ENCODE measurements around the gene PLXNA1.
A peak's percentile ranks its signal among the peaks of the same experiment; 100 is the strongest.

PLXNA1 gene

DNA sequence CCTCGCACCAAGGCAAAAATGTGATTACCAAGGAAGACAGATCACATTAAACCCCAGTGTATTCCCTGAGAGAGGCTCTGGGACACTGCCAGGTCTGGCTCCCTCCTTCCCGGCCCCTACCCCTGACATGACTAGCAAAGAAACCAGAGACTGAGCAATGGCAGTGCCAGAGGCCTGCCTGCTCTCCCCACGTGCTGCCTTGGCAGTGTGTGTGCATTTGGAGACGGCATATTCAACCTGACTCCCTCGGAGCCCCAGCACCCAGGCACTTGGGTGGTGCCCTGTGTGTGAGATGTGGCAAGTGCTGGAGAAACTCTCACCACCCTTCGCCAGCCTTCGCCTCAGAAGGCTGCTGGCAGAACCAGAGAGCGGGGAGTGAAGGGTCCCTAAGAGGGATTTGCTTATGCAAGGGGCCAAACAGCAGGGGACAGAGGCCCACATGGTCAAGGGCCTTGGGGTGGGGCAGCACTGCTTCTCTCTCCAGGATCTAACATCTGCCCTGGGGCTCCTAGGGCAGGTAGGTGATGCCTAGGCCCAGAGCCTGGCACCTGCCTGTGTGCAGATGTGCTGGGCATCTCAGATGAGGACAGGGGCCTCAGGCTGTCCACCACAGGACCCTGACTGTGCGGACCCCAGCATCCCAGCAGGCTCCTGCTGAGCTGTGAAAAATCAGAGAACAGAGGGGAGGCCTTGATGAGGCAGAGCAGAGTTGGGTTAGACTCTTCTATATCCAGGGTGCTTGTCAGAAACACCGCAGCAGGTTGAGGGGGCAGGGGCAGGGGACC is 23.6 kb upstream of the PLXNA1 start:
- FAIRE-seq (no peak), DNase-seq (ENCODE audit: insufficient read length, low spot score) (no peak)
- no peak for TF ChIP-seq POLR2A (IDR thresholded peaks at IDR 0.05; ENCODE audit: low read depth, low read length)
- TF ChIP-seq SPI1 (IDR thresholded peaks at IDR 0.05; ENCODE audit: low read depth, low read length): no peak
- TF ChIP-seq POU2F2 (IDR thresholded peaks at IDR 0.05; ENCODE audit: low read depth, low read length): no peak
- TF ChIP-seq TAF1 (IDR thresholded peaks at IDR 0.05; ENCODE audit: low read depth, low read length): no peak
- TF ChIP-seq POLR2AphosphoS5 (IDR thresholded peaks at IDR 0.05; ENCODE audit: low read depth, low read length): no peak
- no peak for TF ChIP-seq PAX5 (IDR thresholded peaks at IDR 0.05; ENCODE audit: insufficient read depth, low read length, severe bottlenecking)

DNA sequence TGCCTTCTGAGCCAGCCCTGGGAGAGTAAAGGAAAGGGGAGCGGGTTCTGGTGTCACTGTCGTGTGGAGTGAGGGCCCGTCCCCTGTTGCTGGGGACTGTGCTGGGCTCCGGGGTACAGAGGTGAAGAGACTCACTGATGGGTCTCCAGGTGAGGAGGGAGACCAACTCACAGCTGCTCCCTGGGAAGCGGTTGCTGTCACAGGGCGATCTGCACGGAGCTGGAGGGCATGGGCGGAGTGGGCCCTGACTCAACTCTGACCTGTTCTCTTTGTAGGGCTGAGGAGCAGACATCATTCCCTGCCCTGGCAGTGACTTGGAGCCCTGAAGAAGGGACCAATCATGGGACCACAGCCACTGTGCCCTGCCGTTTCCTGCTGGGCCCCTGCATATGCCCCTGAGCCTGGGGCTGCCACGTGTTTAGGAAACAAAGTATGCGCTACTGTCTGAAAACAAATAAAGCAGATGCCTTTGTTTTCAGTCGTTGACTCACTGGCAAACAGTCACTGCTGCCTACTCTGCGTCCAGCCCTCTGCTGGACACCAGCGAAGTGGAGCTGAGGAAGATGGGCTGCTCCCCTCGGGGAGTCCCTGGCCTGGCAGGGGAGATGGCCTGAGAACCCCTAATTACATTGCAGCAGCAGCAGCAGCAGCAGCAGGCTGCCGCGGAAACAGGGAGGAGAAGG is 22.9 kb upstream of the PLXNA1 start:
- DNase-seq (ENCODE audit: insufficient read length, low spot score) (no peak), FAIRE-seq (no peak)
- TF ChIP-seq POU2F2 (IDR thresholded peaks at IDR 0.05; ENCODE audit: low read depth, low read length): no peak
- TF ChIP-seq PAX5 (IDR thresholded peaks at IDR 0.05; ENCODE audit: insufficient read depth, low read length, severe bottlenecking): no peak
- no peak for TF ChIP-seq POLR2A (IDR thresholded peaks at IDR 0.05; ENCODE audit: low read depth, low read length)
- TF ChIP-seq SPI1 (IDR thresholded peaks at IDR 0.05; ENCODE audit: low read depth, low read length): no peak
- TF ChIP-seq TAF1 (IDR thresholded peaks at IDR 0.05; ENCODE audit: low read depth, low read length): no peak
- no peak for TF ChIP-seq POLR2AphosphoS5 (IDR thresholded peaks at IDR 0.05; ENCODE audit: low read depth, low read length)

DNA sequence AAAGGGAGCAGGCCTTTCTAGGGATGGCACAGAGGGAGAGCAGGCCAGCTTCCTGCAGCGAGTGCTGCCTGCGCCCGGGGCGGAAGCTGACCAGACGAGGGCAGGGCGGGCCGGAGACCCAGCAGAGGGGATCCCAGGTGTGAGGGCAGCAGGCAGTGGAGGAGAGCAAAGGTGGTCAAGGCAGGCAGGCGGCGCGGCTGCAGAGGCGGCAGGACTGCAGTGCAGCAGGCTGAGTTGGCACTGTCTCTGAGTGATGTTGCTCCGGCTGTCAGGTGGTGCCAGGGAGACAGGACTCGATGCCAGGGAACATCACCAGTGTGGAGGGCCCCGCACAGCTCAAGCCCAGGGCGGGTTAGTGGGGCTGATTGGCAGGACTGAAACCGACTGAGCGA is 22.3 kb upstream of the PLXNA1 start:
- no peak for FAIRE-seq
- no peak for DNase-seq (ENCODE audit: insufficient read length, low spot score)
- TF ChIP-seq SPI1 (IDR thresholded peaks at IDR 0.05; ENCODE audit: low read depth, low read length) (no peak), PAX5 (IDR thresholded peaks at IDR 0.05; ENCODE audit: insufficient read depth, low read length, severe bottlenecking) (no peak), TAF1 (IDR thresholded peaks at IDR 0.05; ENCODE audit: low read depth, low read length) (no peak), POU2F2 (IDR thresholded peaks at IDR 0.05; ENCODE audit: low read depth, low read length) (no peak), POLR2AphosphoS5 (IDR thresholded peaks at IDR 0.05; ENCODE audit: low read depth, low read length) (no peak), POLR2A (IDR thresholded peaks at IDR 0.05; ENCODE audit: low read depth, low read length) (no peak)

DNA sequence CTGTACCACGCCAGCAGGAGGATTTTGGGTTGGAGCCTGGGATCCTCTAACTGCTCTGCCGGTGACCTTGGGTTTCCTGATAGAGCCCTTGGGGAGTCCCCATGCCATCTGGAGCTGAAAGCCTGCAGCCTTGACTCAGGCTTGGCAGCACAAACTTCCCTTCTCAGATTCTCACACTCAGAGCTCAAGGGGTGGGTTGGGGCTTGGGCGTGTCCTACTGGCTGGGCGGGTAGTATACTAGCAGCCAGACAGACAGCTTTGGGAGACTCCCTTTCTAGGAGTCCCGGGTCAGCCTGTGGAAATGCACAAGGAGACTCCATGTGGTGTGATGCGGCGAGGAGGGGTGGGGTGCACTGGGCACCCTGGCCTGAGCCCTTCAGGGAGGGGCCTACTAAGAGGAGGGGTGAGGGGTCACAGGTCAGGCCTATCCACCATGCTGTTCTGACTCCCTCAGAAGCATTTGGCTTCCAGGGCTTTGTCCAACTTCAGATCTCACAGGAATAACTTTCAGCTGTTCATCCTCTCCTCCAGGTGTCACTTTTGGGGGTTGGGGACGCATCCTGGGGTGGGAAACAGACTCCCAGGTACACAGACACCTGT is 21.6 kb upstream of the PLXNA1 start:
- TF ChIP-seq POLR2AphosphoS5 (IDR thresholded peaks at IDR 0.05; ENCODE audit: low read depth, low read length): no peak
- DNase-seq (ENCODE audit: insufficient read length, low spot score) (peak; percentile 47), FAIRE-seq (peak; percentile 71)

DNA sequence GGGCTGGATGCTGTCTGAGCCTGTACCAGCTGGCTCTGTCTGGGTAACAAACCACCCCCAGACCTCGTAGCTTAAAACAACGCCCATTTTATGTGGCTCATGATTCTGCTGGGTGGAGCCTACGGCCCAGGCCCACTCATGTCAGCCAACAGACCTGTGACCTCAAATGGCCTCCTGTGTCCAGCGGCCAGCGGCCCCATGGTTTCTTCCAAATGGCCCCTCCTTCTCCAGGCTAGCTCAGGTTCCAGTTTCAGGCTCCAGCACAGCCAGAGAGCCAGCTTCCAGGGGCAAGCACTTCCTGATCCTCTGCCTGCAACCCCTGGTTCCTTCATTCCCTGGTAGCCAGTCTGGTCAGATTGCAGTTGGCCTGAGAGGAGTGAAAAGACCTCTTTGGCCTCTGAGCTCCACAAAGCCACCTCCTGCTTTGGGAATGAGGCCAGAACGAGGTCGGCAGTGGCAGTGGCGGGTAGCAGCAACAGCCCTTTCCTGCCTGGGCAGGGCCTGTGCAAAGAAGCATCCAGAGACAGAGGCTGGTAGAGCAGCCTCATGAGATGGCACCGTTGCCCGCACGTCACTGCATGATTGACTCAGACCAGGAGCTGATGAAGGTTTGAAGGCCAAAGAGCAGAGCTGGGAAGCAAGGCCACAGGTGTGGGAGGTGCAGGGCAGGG is 21.0 kb upstream of the PLXNA1 start:
- FAIRE-seq: no peak
- TF ChIP-seq PAX5 (IDR thresholded peaks at IDR 0.05; ENCODE audit: insufficient read depth, low read length, severe bottlenecking) (no peak), POU2F2 (IDR thresholded peaks at IDR 0.05; ENCODE audit: low read depth, low read length) (no peak), TAF1 (IDR thresholded peaks at IDR 0.05; ENCODE audit: low read depth, low read length) (no peak), SPI1 (IDR thresholded peaks at IDR 0.05; ENCODE audit: low read depth, low read length) (no peak), POLR2AphosphoS5 (IDR thresholded peaks at IDR 0.05; ENCODE audit: low read depth, low read length) (no peak), POLR2A (IDR thresholded peaks at IDR 0.05; ENCODE audit: low read depth, low read length) (no peak)
- no peak for DNase-seq (ENCODE audit: insufficient read length, low spot score)

DNA sequence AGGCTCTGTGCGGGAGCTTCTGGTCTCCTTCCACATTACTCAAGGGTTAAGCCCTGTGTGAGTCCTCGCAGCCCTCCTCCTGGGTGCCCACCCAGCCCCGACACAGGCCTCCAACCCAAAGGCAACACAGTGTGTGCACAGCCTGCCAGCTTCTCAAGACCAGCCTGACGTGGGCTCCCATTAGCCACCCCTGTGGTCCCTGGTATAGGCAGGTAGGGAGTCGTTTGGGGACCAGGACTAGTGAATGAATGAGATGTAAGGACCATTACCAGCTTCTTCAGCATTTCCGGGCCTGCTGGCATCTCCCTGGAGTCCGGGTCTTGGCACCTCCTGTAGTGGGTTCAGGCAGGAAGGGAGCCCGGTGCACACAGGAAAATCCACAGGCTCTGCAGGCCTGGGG is 20.2 kb upstream of the PLXNA1 start:
- FAIRE-seq (no peak), DNase-seq (ENCODE audit: insufficient read length, low spot score) (no peak)
- TF ChIP-seq PAX5 (IDR thresholded peaks at IDR 0.05; ENCODE audit: insufficient read depth, low read length, severe bottlenecking) (no peak), POU2F2 (IDR thresholded peaks at IDR 0.05; ENCODE audit: low read depth, low read length) (no peak), POLR2AphosphoS5 (IDR thresholded peaks at IDR 0.05; ENCODE audit: low read depth, low read length) (no peak), SPI1 (IDR thresholded peaks at IDR 0.05; ENCODE audit: low read depth, low read length) (no peak), POLR2A (IDR thresholded peaks at IDR 0.05; ENCODE audit: low read depth, low read length) (no peak), TAF1 (IDR thresholded peaks at IDR 0.05; ENCODE audit: low read depth, low read length) (no peak)

DNA sequence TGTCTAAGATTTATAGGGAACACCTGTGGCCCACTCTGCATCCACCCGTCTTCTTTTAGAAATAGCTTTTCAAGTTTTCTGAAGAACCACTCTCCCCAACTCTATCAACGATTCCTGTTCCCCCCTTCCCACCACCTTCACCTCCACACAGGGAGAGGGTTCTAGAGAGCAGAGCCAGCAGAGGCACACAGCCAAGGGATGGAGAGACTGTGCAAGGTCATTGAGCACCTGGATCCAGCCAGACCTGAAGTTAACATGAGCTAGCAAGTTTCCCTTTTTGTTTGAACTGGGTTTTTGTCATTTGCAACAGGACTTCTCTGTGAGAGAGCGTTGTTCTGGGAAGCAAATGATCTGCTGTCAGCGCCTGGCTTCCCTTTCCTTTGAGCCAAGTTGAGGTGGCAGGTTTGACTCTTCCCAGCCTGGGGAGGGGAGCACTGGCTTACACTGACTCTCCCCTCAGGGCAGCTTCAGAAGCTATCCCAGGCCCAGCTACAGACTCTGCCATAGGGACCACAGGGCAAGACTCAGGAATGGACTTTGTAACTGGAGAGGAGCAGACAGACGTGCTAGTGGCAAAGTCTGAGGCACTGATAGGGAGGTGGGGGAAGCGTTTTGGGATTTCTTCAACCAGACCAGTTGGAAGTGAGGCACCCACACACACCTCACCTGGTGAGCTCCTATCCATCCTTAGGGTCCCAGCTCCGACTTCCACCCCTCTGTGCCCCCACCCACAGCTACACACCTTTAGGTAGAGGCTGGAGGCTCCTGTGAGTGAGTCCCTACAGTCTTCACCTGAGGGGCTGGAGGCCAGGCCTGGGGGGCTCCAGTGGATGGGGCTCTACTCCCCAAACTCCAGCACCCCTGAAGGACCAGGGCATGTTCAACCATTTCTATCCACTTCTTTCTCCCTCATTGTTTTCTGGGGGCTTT is 19.4 kb upstream of the PLXNA1 start:
- TF ChIP-seq PAX5 (IDR thresholded peaks at IDR 0.05; ENCODE audit: insufficient read depth, low read length, severe bottlenecking) (no peak), TAF1 (IDR thresholded peaks at IDR 0.05; ENCODE audit: low read depth, low read length) (no peak), POLR2AphosphoS5 (IDR thresholded peaks at IDR 0.05; ENCODE audit: low read depth, low read length) (no peak), POU2F2 (IDR thresholded peaks at IDR 0.05; ENCODE audit: low read depth, low read length) (no peak), POLR2A (IDR thresholded peaks at IDR 0.05; ENCODE audit: low read depth, low read length) (no peak), SPI1 (IDR thresholded peaks at IDR 0.05; ENCODE audit: low read depth, low read length) (no peak)
- no peak for DNase-seq (ENCODE audit: insufficient read length, low spot score)
- no peak for FAIRE-seq

DNA sequence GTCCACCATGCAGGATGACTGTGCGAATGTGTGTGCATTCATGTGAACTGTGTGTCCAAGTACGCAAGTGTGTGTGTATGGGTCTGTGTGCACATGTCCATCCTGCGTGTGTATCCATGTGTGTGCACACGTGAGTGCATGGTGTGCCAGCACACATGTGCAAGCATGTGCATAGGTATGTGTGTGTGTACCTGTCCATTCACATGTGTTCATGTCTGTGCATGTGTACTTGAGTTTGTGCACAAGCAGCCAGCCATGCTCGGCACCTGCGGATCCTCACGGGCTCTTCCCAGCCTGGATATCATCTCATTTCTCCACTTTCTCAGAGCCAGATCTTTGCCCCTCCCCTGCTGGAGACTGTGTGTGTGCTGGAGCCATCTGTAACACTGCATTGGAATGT is 18.7 kb upstream of the PLXNA1 start:
- no peak for DNase-seq (ENCODE audit: insufficient read length, low spot score)
- no peak for TF ChIP-seq TAF1 (IDR thresholded peaks at IDR 0.05; ENCODE audit: low read depth, low read length)
- no peak for TF ChIP-seq POU2F2 (IDR thresholded peaks at IDR 0.05; ENCODE audit: low read depth, low read length)
- TF ChIP-seq SPI1 (IDR thresholded peaks at IDR 0.05; ENCODE audit: low read depth, low read length): no peak
- no peak for TF ChIP-seq POLR2A (IDR thresholded peaks at IDR 0.05; ENCODE audit: low read depth, low read length)
- TF ChIP-seq PAX5 (IDR thresholded peaks at IDR 0.05; ENCODE audit: insufficient read depth, low read length, severe bottlenecking): no peak
- TF ChIP-seq POLR2AphosphoS5 (IDR thresholded peaks at IDR 0.05; ENCODE audit: low read depth, low read length): no peak
- no peak for FAIRE-seq

All from GM12891 (cell line).